K562 (cell line): Measurements from ENCODE around the gene MC1R. TPM values are rescaled to one million over a fixed set of nuclear protein-coding genes. Genes with fewer than 3 reads are reported as not detected.
A peak's percentile ranks its signal among the peaks of the same experiment; 100 is the strongest.

Experiments
- CXXC5 ChIP-seq: fragments of 250-450 bp; sonication (Bioruptor Pico); IDR thresholded peaks from 2 replicates; pipeline ENCODE4 v1.8.0; 2022; ENCODE audit warnings: inconsistent platforms, mild to moderate bottlenecking, moderate library complexity
- FOSL1 ChIP-seq: fragments of 200-800 bp; sonication (Bioruptor generic); conservative IDR thresholded peaks from 2 replicates; pipeline ENCODE4 v1.6.1; 2016; ENCODE audit warnings: missing genetic modification characterization, missing compliant biosample characterization
- FUS ChIP-seq: fragments of 200-400 bp; formaldehyde crosslinking; optimal IDR thresholded peaks from 2 replicates; pipeline ENCODE3; 2017; ENCODE audit warnings: low read depth, low read length
- IFI16 ChIP-seq: fragments of 250-450 bp; sonication (Bioruptor Pico); IDR thresholded peaks from 2 replicates; pipeline ENCODE4 v2.1.2; 2022; ENCODE audit warnings: mild to moderate bottlenecking, inconsistent platforms
- KDM5B ChIP-seq: fragments of 200-600 bp; sonication (generic); IDR thresholded peaks from 2 replicates; pipeline ENCODE4 v1.6.1; 2012; ENCODE audit warnings: low read depth, mild to moderate bottlenecking, moderate library complexity, low read length, control low read depth, inconsistent platforms; ENCODE audit not compliant: insufficient replicate concordance
- LCOR ChIP-seq: sonication (generic); formaldehyde crosslinking; IDR thresholded peaks from 2 replicates; pipeline ENCODE4 v1.8.0; 2022; ENCODE audit warnings: mild to moderate bottlenecking, missing genetic modification reagents
- MAFK ChIP-seq: IDR thresholded peaks from 2 replicates; pipeline ENCODE4 v1.6.1; 2011; ENCODE audit warnings: low read length, improper control_type of control experiment
- NEUROD1 ChIP-seq: fragments of 150-350 bp; IDR thresholded peaks from 2 replicates; pipeline ENCODE4 v1.6.1; 2014; ENCODE audit warnings: borderline replicate concordance, low read length, low read depth; ENCODE audit not compliant: partially characterized antibody
- POLR2G ChIP-seq: fragments of 200-400 bp; formaldehyde crosslinking; IDR thresholded peaks from 2 replicates; pipeline ENCODE4 v1.6.1; 2017; ENCODE audit warnings: low read depth, mild to moderate bottlenecking, antibody characterized with exemption, low read length, moderate library complexity
- RAD51 ChIP-seq: fragments of 450-650 bp; IDR thresholded peaks from 2 replicates; pipeline ENCODE4 v1.7.1; 2016; ENCODE audit warnings: low read depth, mild to moderate bottlenecking, borderline replicate concordance
- RBFOX2 ChIP-seq: fragments of 200-400 bp; formaldehyde crosslinking; IDR thresholded peaks from 2 replicates; pipeline ENCODE4 v1.6.1; 2017; ENCODE audit warnings: low read depth, mild to moderate bottlenecking, low read length, moderate library complexity
- RBM39 ChIP-seq: fragments of 200-400 bp; formaldehyde crosslinking; optimal IDR thresholded peaks from 2 replicates; pipeline ENCODE3; 2018; ENCODE audit warnings: low read depth, low read length
- RFX1 ChIP-seq: fragments of 450-650 bp; IDR thresholded peaks from 2 replicates; pipeline ENCODE4 v1.6.1; 2016; ENCODE audit warnings: mild to moderate bottlenecking, moderate library complexity
- RUNX1 ChIP-seq: sonication (generic); IDR thresholded peaks from 2 replicates; pipeline ENCODE4 v1.6.1; 2016; ENCODE audit warnings: antibody characterized with exemption, low read depth
- SNIP1 ChIP-seq: fragments of 450-650 bp; IDR thresholded peaks from 2 replicates; pipeline ENCODE4 v1.7.1; 2017; ENCODE audit warnings: low read depth, mild to moderate bottlenecking
- SP1 ChIP-seq: sonication (generic); formaldehyde crosslinking; IDR thresholded peaks from 2 replicates; pipeline ENCODE4 v1.8.1; 2022; ENCODE audit warnings: mild to moderate bottlenecking, missing genetic modification reagents
- SPI1 ChIP-seq: IDR thresholded peaks from 2 replicates; pipeline ENCODE4 v1.6.1; 2011; ENCODE audit warnings: low read depth, low read length, control low read depth, borderline replicate concordance
- TCF7 ChIP-seq: sonication (generic); IDR thresholded peaks from 2 replicates; pipeline ENCODE4 v1.6.1; 2016; ENCODE audit warnings: antibody characterized with exemption, borderline replicate concordance
- ZBTB7A ChIP-seq: IDR thresholded peaks from 2 replicates; pipeline ENCODE4 v1.6.1; 2011; ENCODE audit warnings: low read depth, mild to moderate bottlenecking, low read length, moderate library complexity, borderline replicate concordance; ENCODE audit not compliant: control insufficient read depth
- ZBTB8A ChIP-seq: fragments of 450-650 bp; IDR thresholded peaks from 2 replicates; pipeline ENCODE4 v1.6.1; 2018; ENCODE audit warnings: mild to moderate bottlenecking, moderate library complexity; ENCODE audit not compliant: partially characterized antibody
- ZNF311 ChIP-seq: fragments of 250-450 bp; sonication (Bioruptor Pico); IDR thresholded peaks from 2 replicates; pipeline ENCODE4 v1.4.0; 2020; ENCODE audit warnings: mild to moderate bottlenecking, moderate library complexity
- ZNF316 ChIP-seq: fragments of 450-650 bp; IDR thresholded peaks from 2 replicates; pipeline ENCODE4 v1.6.1; 2016
- ZNF695 ChIP-seq: fragments of 450-650 bp; formaldehyde crosslinking; IDR thresholded peaks from 2 replicates; pipeline ENCODE4 v1.4.0; 2020; ENCODE audit warnings: mild to moderate bottlenecking, moderate library complexity
- ZNF764 ChIP-seq: fragments of 250-450 bp; sonication (Bioruptor Pico); IDR thresholded peaks from 2 replicates; pipeline ENCODE4 v1.4.0; 2020; ENCODE audit warnings: low read depth, mild to moderate bottlenecking, moderate library complexity
- ZNF780A ChIP-seq: fragments of 250-450 bp; sonication (Bioruptor Pico); IDR thresholded peaks from 2 replicates; pipeline ENCODE4 v1.5.0; 2021; ENCODE audit warnings: mild to moderate bottlenecking
- polyA plus RNA-seq, 8 experiments: library from polyadenylated mRNA; depleted of rRNA in 4 of 8; stranded (reverse) in 5 of 8; unstranded in 3 of 8; fragments of >200 nt; fragmentation: Nextera tagmentation in 2 of 8; fragmentation: Illumina TruSeq in 1 of 8; extraction: Ambion mirVana in 2 of 8; extraction: Trizol in 1 of 8; gene quantifications; 2 replicates each; pipeline versions ENCODE4 v1.2.1 to v1.2.3, GENCODE V29; 2011 to 2014; ENCODE audit warnings: inconsistent platforms in 1 of 8, missing spikeins in 1 of 8
- total RNA-seq, 7 experiments: library from RNA; depleted of rRNA in 6 of 7; stranded (reverse); fragments of >200 nt in 6 of 7; fragmentation: Illumina TruSeq in 2 of 7; extraction: Trizol in 2 of 7; gene quantifications; 2 replicates each; pipeline versions ENCODE4 v1.2.1 to v1.2.3, GENCODE V29; 2011 to 2021; ENCODE audit warnings: low replicate concordance in 1 of 7
- TF ChIP-seq, protein P1 (sequence below): IDR thresholded peaks from 2 replicates; pipeline ENCODE4 v1.6.1; 2012; ENCODE audit warnings: low read depth, low read length, improper control_type of control experiment, borderline replicate concordance
- TF ChIP-seq, protein P2 (sequence below): fragments of 250-450 bp; sonication (Bioruptor Pico); IDR thresholded peaks from 2 replicates; pipeline ENCODE4 v1.8.0; 2022; ENCODE audit warnings: inconsistent platforms

The MC1R gene
- total and polyA plus RNA-seq, 9 of the 15 experiments (the other 6 are each of a cell fraction or from before 2014, with no cell fraction given), result 0.14 to 5.3 (median 2.5) TPM; not detected in 1

DNA sequence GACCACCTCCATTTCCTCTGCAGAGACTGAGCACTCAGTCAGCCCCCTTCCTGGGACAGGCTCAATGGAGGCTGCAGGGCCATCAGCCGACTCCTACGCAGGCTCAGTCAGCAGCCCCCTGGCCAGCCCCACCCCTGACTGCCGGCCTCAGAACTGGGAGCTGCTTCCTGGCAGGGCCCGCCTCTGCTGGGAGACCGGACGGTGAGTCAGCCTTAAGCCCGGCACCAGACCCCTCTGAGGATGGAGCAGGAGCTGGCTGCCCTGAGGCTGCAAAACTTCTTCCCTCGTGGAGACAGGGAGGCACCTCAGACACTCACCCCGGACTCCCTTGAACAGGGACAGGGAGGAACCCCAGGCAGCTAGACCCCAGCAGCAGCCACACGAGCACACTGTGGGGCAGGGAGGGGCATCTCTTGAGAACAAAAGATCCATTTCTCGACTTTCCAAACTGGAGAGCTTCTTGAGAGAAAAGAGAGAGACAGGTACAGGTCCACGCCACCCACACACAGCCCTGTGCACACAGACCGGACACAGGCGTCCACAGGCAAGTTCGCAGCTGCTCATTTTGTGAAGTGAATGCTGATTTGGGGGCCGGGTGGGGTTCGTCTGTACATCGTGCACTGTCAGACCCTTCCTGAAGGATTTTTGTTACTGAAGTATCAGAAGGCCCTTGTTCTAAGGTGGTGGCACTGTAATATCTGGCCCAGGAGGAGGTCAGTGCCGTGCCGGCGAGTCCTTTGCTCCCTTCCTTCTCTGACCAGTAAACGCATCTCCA is 3.2 kb downstream of the MC1R start (continued):
- TF ChIP-seq RAD51 (no peak), POLR2G (peak; percentile 70), ZNF695 (CRISPR knock-in tag) (no peak), ZNF780A (CRISPR knock-in tag) (no peak), RUNX1 (no peak), FUS (no peak), MAFK (peak; percentile 29; the same call in 1 of the 2 replicates), NEUROD1 (peak; percentile 41), KDM5B (peak; percentile 74), SP1 (CRISPR knock-in tag) (0 out of 2 replicates have a peak, but pooled peaks have one; percentile 0), SNIP1 (no peak), SPI1 (0 out of 2 replicates have a peak, but pooled peaks have one; percentile 0), RBM39 (peak; percentile 69), ZBTB8A (no peak), LCOR (CRISPR knock-in tag) (0 out of 2 replicates have a peak, but pooled peaks have one; percentile 36), RBFOX2 (peak; percentile 67), CXXC5 (CRISPR knock-in tag) (no peak), ZNF764 (no peak), TCF7 (no peak), FOSL1 (tag) (peak; percentile 80), ZNF311 (CRISPR knock-in tag) (0 out of 2 replicates have a peak, but pooled peaks have one; percentile 29), ZBTB7A (peak; percentile 90), IFI16 (CRISPR knock-in tag) (no peak), ZNF316 (peak; percentile 73), RFX1 (no peak)
- TF ChIP-seq, protein P1, sequence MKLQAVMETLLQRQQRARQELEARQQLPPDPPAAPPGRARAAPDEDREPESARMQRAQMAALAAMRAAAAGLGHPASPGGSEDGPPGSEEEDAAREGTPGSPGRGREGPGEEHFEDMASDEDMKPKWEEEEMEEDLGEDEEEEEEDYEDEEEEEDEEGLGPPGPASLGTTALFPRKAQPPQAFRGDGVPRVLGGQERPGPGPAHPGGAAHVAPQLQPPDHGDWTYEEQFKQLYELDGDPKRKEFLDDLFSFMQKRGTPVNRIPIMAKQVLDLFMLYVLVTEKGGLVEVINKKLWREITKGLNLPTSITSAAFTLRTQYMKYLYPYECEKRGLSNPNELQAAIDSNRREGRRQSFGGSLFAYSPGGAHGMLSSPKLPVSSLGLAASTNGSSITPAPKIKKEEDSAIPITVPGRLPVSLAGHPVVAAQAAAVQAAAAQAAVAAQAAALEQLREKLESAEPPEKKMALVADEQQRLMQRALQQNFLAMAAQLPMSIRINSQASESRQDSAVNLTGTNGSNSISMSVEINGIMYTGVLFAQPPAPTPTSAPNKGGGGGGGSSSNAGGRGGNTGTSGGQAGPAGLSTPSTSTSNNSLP, result no peak
- TF ChIP-seq, protein P2, sequence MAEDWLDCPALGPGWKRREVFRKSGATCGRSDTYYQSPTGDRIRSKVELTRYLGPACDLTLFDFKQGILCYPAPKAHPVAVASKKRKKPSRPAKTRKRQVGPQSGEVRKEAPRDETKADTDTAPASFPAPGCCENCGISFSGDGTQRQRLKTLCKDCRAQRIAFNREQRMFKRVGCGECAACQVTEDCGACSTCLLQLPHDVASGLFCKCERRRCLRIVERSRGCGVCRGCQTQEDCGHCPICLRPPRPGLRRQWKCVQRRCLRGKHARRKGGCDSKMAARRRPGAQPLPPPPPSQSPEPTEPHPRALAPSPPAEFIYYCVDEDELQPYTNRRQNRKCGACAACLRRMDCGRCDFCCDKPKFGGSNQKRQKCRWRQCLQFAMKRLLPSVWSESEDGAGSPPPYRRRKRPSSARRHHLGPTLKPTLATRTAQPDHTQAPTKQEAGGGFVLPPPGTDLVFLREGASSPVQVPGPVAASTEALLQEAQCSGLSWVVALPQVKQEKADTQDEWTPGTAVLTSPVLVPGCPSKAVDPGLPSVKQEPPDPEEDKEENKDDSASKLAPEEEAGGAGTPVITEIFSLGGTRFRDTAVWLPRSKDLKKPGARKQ (CRISPR knock-in tag), result no peak
